ENCODE results near the gene ZNF423.

DNA sequence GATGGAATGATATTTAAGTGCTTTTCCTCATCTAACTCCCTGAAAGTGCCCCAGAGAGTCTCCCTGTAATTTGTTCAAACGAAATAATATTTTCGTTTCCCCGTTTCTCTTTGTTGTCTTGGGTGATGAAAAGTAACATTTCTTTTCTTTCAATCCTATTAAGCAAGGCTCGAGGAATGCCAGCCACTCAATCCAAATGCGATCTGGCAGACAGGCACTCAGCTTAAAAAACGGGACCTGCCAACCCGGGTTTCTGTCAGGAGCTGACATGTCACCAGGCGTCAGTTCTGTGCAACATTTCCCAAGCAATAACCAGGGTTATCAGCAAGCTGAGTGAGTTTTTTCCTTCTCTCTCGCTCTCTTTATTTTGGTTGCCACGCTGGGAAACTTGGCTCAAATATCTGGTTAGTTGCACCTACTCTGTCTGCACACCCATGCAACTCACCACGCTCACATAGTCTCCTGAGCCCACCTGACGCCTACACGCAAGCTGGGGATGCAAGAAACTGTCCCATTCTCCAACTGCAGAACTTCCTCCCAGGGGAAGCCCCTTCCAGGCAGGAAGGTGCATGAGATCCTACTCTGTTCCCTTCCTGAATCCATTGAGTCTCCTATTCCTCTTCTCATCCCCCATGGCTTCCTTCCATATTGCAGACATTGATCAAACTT is 274.1 kb downstream of the ZNF423 start:
- TF ChIP-seq, protein P1, sequence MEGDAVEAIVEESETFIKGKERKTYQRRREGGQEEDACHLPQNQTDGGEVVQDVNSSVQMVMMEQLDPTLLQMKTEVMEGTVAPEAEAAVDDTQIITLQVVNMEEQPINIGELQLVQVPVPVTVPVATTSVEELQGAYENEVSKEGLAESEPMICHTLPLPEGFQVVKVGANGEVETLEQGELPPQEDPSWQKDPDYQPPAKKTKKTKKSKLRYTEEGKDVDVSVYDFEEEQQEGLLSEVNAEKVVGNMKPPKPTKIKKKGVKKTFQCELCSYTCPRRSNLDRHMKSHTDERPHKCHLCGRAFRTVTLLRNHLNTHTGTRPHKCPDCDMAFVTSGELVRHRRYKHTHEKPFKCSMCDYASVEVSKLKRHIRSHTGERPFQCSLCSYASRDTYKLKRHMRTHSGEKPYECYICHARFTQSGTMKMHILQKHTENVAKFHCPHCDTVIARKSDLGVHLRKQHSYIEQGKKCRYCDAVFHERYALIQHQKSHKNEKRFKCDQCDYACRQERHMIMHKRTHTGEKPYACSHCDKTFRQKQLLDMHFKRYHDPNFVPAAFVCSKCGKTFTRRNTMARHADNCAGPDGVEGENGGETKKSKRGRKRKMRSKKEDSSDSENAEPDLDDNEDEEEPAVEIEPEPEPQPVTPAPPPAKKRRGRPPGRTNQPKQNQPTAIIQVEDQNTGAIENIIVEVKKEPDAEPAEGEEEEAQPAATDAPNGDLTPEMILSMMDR (conservative IDR thresholded peaks at IDR 0.05; ENCODE audit: low read depth in 2 of 2) = no peak
- no peak for TF ChIP-seq EZH2 (IDR thresholded peaks at IDR 0.05; ENCODE audit: low read depth, unreplicated experiment)
- no peak for TF ChIP-seq POLR2AphosphoS5 (IDR thresholded peaks at IDR 0.05; ENCODE audit: low read depth)
- TF ChIP-seq, protein P2, sequence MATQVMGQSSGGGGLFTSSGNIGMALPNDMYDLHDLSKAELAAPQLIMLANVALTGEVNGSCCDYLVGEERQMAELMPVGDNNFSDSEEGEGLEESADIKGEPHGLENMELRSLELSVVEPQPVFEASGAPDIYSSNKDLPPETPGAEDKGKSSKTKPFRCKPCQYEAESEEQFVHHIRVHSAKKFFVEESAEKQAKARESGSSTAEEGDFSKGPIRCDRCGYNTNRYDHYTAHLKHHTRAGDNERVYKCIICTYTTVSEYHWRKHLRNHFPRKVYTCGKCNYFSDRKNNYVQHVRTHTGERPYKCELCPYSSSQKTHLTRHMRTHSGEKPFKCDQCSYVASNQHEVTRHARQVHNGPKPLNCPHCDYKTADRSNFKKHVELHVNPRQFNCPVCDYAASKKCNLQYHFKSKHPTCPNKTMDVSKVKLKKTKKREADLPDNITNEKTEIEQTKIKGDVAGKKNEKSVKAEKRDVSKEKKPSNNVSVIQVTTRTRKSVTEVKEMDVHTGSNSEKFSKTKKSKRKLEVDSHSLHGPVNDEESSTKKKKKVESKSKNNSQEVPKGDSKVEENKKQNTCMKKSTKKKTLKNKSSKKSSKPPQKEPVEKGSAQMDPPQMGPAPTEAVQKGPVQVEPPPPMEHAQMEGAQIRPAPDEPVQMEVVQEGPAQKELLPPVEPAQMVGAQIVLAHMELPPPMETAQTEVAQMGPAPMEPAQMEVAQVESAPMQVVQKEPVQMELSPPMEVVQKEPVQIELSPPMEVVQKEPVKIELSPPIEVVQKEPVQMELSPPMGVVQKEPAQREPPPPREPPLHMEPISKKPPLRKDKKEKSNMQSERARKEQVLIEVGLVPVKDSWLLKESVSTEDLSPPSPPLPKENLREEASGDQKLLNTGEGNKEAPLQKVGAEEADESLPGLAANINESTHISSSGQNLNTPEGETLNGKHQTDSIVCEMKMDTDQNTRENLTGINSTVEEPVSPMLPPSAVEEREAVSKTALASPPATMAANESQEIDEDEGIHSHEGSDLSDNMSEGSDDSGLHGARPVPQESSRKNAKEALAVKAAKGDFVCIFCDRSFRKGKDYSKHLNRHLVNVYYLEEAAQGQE (IDR thresholded peaks at IDR 0.05; ENCODE audit: unreplicated experiment) = no peak
- no peak for TF ChIP-seq CREB1 (CRISPR knock-in tag; IDR thresholded peaks at IDR 0.05; ENCODE audit: low read depth)
- no peak for TF ChIP-seq EZH2phosphoT487 (IDR thresholded peaks at IDR 0.05; ENCODE audit: unreplicated experiment)
- TF ChIP-seq, protein P3, sequence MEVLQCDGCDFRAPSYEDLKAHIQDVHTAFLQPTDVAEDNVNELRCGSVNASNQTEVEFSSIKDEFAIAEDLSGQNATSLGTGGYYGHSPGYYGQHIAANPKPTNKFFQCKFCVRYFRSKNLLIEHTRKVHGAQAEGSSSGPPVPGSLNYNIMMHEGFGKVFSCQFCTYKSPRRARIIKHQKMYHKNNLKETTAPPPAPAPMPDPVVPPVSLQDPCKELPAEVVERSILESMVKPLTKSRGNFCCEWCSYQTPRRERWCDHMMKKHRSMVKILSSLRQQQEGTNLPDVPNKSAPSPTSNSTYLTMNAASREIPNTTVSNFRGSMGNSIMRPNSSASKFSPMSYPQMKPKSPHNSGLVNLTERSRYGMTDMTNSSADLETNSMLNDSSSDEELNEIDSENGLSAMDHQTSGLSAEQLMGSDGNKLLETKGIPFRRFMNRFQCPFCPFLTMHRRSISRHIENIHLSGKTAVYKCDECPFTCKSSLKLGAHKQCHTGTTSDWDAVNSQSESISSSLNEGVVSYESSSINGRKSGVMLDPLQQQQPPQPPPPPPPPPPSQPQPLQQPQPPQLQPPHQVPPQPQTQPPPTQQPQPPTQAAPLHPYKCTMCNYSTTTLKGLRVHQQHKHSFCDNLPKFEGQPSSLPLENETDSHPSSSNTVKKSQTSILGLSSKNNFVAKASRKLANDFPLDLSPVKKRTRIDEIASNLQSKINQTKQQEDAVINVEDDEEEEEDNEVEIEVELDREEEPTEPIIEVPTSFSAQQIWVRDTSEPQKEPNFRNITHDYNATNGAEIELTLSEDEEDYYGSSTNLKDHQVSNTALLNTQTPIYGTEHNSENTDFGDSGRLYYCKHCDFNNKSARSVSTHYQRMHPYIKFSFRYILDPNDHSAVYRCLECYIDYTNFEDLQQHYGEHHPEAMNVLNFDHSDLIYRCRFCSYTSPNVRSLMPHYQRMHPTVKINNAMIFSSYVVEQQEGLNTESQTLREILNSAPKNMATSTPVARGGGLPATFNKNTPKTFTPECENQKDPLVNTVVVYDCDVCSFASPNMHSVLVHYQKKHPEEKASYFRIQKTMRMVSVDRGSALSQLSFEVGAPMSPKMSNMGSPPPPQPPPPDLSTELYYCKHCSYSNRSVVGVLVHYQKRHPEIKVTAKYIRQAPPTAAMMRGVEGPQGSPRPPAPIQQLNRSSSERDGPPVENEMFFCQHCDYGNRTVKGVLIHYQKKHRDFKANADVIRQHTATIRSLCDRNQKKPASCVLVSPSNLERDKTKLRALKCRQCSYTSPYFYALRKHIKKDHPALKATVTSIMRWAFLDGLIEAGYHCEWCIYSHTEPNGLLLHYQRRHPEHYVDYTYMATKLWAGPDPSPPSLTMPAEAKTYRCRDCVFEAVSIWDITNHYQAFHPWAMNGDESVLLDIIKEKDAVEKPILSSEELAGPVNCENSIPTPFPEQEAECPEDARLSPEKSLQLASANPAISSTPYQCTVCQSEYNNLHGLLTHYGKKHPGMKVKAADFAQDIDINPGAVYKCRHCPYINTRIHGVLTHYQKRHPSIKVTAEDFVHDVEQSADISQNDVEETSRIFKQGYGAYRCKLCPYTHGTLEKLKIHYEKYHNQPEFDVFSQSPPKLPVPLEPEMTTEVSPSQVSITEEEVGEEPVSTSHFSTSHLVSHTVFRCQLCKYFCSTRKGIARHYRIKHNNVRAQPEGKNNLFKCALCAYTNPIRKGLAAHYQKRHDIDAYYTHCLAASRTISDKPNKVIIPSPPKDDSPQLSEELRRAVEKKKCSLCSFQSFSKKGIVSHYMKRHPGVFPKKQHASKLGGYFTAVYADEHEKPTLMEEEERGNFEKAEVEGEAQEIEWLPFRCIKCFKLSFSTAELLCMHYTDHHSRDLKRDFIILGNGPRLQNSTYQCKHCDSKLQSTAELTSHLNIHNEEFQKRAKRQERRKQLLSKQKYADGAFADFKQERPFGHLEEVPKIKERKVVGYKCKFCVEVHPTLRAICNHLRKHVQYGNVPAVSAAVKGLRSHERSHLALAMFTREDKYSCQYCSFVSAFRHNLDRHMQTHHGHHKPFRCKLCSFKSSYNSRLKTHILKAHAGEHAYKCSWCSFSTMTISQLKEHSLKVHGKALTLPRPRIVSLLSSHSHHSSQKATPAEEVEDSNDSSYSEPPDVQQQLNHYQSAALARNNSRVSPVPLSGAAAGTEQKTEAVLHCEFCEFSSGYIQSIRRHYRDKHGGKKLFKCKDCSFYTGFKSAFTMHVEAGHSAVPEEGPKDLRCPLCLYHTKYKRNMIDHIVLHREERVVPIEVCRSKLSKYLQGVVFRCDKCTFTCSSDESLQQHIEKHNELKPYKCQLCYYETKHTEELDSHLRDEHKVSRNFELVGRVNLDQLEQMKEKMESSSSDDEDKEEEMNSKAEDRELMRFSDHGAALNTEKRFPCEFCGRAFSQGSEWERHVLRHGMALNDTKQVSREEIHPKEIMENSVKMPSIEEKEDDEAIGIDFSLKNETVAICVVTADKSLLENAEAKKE (CRISPR knock-in tag; IDR thresholded peaks at IDR 0.05) = no peak
- no peak for TF ChIP-seq ZNF331 (CRISPR knock-in tag; IDR thresholded peaks at IDR 0.05; ENCODE audit: low read depth)
- TF ChIP-seq ZNF114 (CRISPR knock-in tag; IDR thresholded peaks at IDR 0.05) = no peak
- no peak for TF ChIP-seq JUNB (IDR thresholded peaks at IDR 0.05; ENCODE audit: unreplicated experiment)
- TF ChIP-seq, protein P4, sequence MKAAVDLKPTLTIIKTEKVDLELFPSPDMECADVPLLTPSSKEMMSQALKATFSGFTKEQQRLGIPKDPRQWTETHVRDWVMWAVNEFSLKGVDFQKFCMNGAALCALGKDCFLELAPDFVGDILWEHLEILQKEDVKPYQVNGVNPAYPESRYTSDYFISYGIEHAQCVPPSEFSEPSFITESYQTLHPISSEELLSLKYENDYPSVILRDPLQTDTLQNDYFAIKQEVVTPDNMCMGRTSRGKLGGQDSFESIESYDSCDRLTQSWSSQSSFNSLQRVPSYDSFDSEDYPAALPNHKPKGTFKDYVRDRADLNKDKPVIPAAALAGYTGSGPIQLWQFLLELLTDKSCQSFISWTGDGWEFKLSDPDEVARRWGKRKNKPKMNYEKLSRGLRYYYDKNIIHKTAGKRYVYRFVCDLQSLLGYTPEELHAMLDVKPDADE (IDR thresholded peaks at IDR 0.05) = no peak
